GM13976 (cell line): ENCODE results near the gene C9orf40.

Experiments
- DNase-seq: peaks from one replicate; pipeline ENCODE4 v3.0.0; 2012; ENCODE audit warnings: low spot score
- CTCF ChIP-seq: IDR thresholded peaks from 2 replicates; pipeline ENCODE4 v1.5.1; 2012; ENCODE audit warnings: borderline replicate concordance, mild to moderate bottlenecking; ENCODE audit not compliant: insufficient read depth; ENCODE audit errors: extremely low read depth, missing control alignments, control extremely low read depth
- in situ Hi-C: fragments of 300-500 bp; cut with MboI; formaldehyde crosslinking; loops from one replicate; pipeline ENCODE4 v1.12.0; 2022; ENCODE audit warnings: low sequenced_read_pairs, mixed read lengths, inconsistent platforms; ENCODE audit not compliant: unreplicated experiment

Gene C9orf40

GRCh38 chr9:74977287-74977686, 24.6 kb upstream of the C9orf40 start:
- no peak for TF ChIP-seq CTCF
- in situ Hi-C loops = no loop called here

GRCh38 chr9:74975538-74975937, 22.8 kb upstream of the C9orf40 start:
- no peak for DNase-seq
- no peak for TF ChIP-seq CTCF
- in situ Hi-C loops = no loop called here

More at GRCh38 chr9:74977287-74977686, 24.6 kb upstream of the C9orf40 start:
- no peak for DNase-seq

- in situ Hi-C loops = no loop called here
Observed at GRCh38 chr9:74974558-74974957, 21.8 kb upstream of the C9orf40 start.

GRCh38 chr9:74973714-74974113, 21.0 kb upstream of the C9orf40 start:
- in situ Hi-C loops = no loop called here
- DNase-seq = no peak
- no peak for TF ChIP-seq CTCF

More at GRCh38 chr9:74974558-74974957, 21.8 kb upstream of the C9orf40 start:
- no peak for DNase-seq
- no peak for TF ChIP-seq CTCF

- no peak for TF ChIP-seq CTCF
- in situ Hi-C loops = no loop called here
Observed at GRCh38 chr9:74963056-74963455, 10.3 kb upstream of the C9orf40 start.

GRCh38 chr9:74961496-74961895, 8.8 kb upstream of the C9orf40 start:
- in situ Hi-C loops = no loop called here

More at GRCh38 chr9:74963056-74963455, 10.3 kb upstream of the C9orf40 start:
- DNase-seq = no peak

More at GRCh38 chr9:74961496-74961895, 8.8 kb upstream of the C9orf40 start:
- no peak for TF ChIP-seq CTCF
- DNase-seq = no peak
